Effector memory CD8-positive, alpha-beta T cell (primary cell): ENCODE data around the gene PLA2G4F.

Experiments used
- ATAC-seq: fragments of 150-1000 bp; cut with Tn5 transposase; replicated peaks from 2 replicates; pipeline ENCODE4 v1.10.0; 2021; ENCODE audit warnings: mild to moderate bottlenecking, moderate library complexity
- DNase-seq, 3 experiments: peaks; one replicate each; pipeline ENCODE4 v3.0.0; 2021
- H3K27ac Mint-ChIP-seq, 2 donors: one replicate each; pipeline ENCODE4 v1.8.0; 2022; ENCODE audit warnings: mild to moderate bottlenecking in 2 of 2, mixed read lengths in 2 of 2, moderate library complexity in 2 of 2
- H3K27me3 Mint-ChIP-seq, 2 donors: one replicate each; pipeline ENCODE4 v1.8.0; 2022; ENCODE audit warnings: mixed read lengths in 2 of 2
- H3K36me3 Mint-ChIP-seq: one replicate; pipeline ENCODE4 v1.8.0; 2022; ENCODE audit warnings: mild to moderate bottlenecking, moderate library complexity, mixed read lengths; ENCODE audit not compliant: insufficient read depth
- H3K4me1 Mint-ChIP-seq, 2 donors: one replicate each; pipeline ENCODE4 v1.8.0; 2022; ENCODE audit warnings: low read depth in 2 of 2, mixed read lengths in 2 of 2
- H3K4me3 Mint-ChIP-seq, 2 donors: one replicate each; pipeline ENCODE4 v1.8.0; 2022; ENCODE audit warnings: mild to moderate bottlenecking in 2 of 2, mixed read lengths in 2 of 2, moderate library complexity in 2 of 2
- H3K9me3 Mint-ChIP-seq, 2 donors: one replicate each; pipeline ENCODE4 v1.8.0; 2022; ENCODE audit warnings: mixed read lengths in 2 of 2

Gene PLA2G4F

DNA sequence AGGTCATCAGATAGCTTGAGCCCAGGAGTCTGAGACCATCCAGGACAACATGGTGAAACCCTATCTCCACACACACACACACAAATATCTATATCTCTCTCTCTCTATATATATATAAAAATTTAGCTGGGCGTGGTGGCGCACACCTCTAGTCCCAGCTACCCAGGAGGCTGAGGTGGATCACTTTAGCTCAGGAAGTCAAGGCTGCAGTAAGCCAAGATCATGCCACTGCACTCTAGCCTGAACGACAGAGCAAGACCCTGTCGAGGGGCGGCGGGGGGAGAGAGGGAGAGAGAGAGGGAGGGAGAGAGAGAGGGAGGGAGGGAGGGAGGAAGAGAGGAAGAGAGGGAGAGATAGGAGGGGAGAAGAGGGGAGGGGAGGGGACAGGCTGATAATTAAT lies 28.0 kb downstream of the PLA2G4F start:
- H3K4me1 Mint-ChIP-seq: peaks cover 0 to 2% of the 10 kb centered on the region in 2 donors
- H3K9me3 Mint-ChIP-seq: peaks cover 0 to 2% of the 10 kb centered on the region in 2 donors
- peaks cover 49 to 63% of the 10 kb centered on the region in 2 donors for H3K27me3 Mint-ChIP-seq
- ATAC-seq (no peak), DNase-seq (no peak)
- no peak overlapping the region for H3K4me3 Mint-ChIP-seq
- H3K27ac Mint-ChIP-seq: no peak overlapping the region
- no peaks in the 10 kb centered on the region for H3K36me3 Mint-ChIP-seq

DNA sequence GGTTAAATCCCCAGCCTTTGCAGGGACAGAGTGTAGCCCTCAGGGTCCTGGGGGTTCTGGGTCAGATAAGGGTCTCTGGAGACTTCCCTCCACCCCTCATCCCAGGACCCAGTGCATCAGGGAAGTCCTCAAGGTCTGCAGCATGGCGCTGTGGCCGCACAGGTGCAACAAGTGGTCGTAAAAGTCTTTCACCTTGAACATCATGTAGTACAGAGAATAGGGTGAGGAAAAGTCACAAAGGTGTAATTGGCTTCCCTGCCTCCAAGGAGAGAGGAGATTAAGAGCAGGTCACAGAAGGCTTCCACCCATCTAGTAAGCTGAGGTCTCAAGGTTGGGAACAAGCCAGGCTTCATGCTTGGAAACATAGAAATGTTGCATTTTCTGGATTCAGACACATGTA lies 32.9 kb downstream of the PLA2G4F start:
- H3K4me3 Mint-ChIP-seq: no peak overlapping the region
- H3K27ac Mint-ChIP-seq: no peak overlapping the region
- peaks cover 0 to 2% of the 10 kb centered on the region in 2 donors for H3K4me1 Mint-ChIP-seq
- H3K27me3 Mint-ChIP-seq: peaks cover 26 to 39% of the 10 kb centered on the region in 2 donors
- H3K36me3 Mint-ChIP-seq: no peaks in the 10 kb centered on the region
- ATAC-seq (no peak), DNase-seq (no peak)
- H3K9me3 Mint-ChIP-seq: peaks cover 0 to 2% of the 10 kb centered on the region in 2 donors

DNA sequence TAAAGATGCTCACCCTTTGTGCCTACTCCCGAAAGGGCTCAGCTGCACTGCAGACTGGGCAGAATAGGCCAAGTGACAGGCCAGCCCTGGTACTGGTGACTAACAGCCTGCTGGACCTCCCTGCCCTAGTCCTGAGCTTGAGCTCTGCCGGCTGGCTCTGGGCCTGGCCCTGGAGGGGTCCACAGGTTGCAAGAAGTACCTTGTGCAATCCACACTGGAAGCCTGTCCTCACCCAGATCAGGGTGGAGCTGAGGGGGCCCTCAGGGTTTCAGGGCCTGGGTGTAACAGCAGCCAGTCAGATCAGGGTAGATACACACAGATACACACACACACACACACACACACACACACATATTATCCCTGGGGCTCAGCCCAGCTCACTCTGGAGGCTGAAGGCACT lies 34.8 kb downstream of the PLA2G4F start:
- Mint-ChIP-seq H3K4me3 (no peak overlapping the region), H3K36me3 (no peaks in the 10 kb centered on the region), H3K27ac (no peak overlapping the region), H3K4me1 (peaks cover 0 to 2% of the 10 kb centered on the region in 2 donors), H3K27me3 (peaks cover 13 to 25% of the 10 kb centered on the region in 2 donors), H3K9me3 (no peaks in the 10 kb centered on the region)
- ATAC-seq (no peak), DNase-seq (no peak)

DNA sequence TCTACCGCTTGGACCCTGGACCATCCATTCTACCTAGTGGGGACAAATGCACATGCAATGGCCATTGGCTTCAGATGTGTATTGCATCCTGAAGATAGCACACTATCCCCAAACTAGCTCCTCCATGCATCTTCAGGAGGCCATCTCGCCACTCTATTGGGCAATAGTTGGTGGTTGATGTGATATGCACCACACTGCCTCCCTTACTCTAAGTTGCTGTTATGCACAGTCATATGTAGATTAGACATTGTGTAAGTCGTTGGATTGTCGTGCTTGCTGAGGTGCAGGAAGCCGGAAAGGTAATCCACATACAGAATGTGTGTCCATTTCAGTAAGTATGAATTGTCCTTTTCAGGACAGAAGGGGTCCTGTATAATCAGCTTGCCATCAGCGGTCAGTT lies 35.4 kb downstream of the PLA2G4F start:
- Mint-ChIP-seq H3K36me3 (no peaks in the 10 kb centered on the region), H3K27ac (no peak overlapping the region), H3K4me1 (peaks cover 0 to 2% of the 10 kb centered on the region in 2 donors), H3K27me3 (peaks cover 13 to 25% of the 10 kb centered on the region in 2 donors), H3K9me3 (no peaks in the 10 kb centered on the region), H3K4me3 (no peak overlapping the region)
- no peak for ATAC-seq
- no peak for DNase-seq

DNA sequence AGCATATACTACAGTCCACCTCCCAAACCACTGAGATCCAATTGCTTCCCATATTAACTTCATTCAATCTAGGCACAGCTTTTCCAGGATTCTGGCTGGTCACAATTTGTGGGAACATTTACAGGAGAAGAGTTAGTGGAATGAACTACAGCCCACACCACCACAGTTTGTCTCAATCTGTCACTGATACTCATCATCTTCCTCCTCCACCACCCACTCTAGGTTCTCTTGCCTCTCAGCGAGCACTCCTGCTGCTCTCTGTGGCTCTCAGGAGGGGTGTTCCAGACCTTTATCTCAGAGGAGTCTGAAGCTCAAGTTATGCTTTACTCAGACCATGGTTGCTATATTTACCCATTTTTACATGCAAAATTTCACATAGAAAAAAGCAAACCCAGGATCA lies 36.2 kb downstream of the PLA2G4F start:
- DNase-seq (no peak), ATAC-seq (no peak)
- Mint-ChIP-seq H3K9me3 (no peaks in the 10 kb centered on the region), H3K36me3 (no peaks in the 10 kb centered on the region), H3K27ac (no peak overlapping the region), H3K4me3 (no peak overlapping the region), H3K27me3 (peaks cover 8 to 25% of the 10 kb centered on the region in 2 donors), H3K4me1 (peaks cover 0 to 2% of the 10 kb centered on the region in 2 donors)

DNA sequence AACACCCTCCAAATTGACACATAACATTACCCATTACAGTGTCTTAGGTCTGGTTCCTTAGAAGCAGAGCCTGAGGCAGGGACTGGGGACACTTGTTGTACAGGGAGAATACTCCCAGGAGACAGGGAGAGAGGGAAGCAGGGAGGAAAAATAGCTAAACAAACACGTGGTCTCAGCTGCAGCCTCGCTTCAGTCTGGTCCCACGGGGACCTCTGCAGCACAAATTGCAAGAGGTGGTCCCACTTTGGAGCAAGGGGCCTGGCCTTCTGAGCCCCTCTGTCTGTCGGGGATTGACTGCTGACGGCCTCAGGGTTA lies 37.0 kb downstream of the PLA2G4F start:
- H3K27me3 Mint-ChIP-seq: peaks cover 6 to 25% of the 10 kb centered on the region in 2 donors
- no peaks in the 10 kb centered on the region for H3K9me3 Mint-ChIP-seq
- no peak overlapping the region for H3K4me3 Mint-ChIP-seq
- H3K27ac Mint-ChIP-seq: no peak overlapping the region
- H3K36me3 Mint-ChIP-seq: no peaks in the 10 kb centered on the region
- no peak for ATAC-seq
- no peak for DNase-seq
- peaks cover 0 to 2% of the 10 kb centered on the region in 2 donors for H3K4me1 Mint-ChIP-seq

DNA sequence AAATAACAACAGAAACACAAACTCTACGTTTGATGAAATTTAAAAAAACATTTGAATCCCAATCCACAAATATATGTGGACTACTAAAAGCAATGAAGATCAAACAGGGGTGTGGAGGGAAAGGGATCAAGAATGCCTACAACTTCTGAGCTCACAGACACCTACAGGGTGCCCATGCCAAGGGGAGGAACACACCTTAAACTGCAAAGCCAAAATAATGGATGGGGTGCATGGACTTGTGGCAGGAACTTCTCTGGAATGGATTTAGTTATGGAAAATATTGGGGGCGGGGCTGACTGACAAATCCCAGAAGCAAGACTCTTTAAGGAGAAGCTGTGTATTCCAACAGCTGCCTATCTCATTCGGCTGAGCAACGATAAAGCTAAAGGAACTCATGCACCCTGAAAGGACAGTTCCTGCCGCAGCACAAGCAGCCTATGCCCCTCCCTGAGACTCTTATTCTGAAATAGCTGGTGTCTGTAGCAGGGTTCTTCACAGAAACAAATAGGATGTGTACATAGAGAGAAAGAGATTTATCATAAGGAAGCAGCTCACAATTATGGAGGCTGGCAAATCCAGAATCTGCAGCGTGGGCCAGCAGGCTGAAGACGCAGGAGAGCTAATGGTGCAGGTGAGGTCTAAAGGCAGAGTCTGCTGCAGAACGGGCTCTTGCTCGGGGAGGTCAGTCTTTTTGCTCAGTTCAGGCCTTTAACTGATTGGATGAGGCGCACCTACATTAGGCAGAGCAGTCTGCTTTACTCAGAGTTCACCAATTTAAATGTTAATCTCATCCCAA lies 37.6 kb downstream of the PLA2G4F start:
- ATAC-seq (no peak), DNase-seq (no peak)
- Mint-ChIP-seq H3K27ac (no peak overlapping the region), H3K4me1 (peaks cover 0 to 2% of the 10 kb centered on the region in 2 donors), H3K36me3 (no peaks in the 10 kb centered on the region), H3K27me3 (peaks cover 6 to 25% of the 10 kb centered on the region in 2 donors), H3K9me3 (no peaks in the 10 kb centered on the region), H3K4me3 (no peak overlapping the region)

DNA sequence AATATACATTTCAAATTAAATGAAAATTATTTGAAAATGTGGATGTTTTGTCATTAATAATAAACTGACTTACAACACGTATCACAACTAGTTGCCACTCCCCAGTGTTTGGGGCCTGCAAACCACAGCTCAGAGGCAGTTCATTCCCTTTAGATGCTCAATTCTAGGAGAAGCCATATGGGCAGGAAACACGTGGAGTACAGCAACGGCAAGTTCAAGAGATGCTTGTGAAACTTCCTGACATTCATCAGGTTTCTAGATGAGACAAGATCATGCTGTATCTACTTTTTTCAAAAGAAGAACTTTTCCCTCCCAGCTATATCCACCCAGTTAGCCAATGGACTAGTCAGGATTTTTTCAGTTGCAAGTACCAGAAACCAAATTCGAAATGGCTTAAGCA lies 44.5 kb downstream of the PLA2G4F start:
- DNase-seq: no peak

DNA sequence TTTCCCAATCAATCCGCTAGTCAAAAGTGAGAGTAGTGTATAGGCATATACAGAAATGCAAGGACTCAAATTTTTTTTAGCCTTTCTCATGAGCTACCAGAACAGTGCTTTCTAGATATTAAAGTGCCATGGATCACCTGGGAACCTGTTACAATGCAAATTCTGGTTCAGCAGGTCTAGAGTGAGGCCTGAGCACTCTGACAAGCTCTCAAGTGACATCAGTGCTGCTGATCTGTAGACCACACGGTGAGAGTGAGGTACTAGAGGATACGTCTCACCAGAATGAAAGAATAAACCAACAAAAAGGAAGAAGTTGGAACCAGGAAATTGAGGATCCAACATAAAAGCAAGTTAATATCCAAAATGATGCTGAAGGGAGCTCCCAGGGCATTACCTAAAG lies 46.1 kb downstream of the PLA2G4F start:
- DNase-seq (no peak), ATAC-seq (no peak)
- H3K9me3 Mint-ChIP-seq: no peaks in the 10 kb centered on the region
- H3K36me3 Mint-ChIP-seq: no peaks in the 10 kb centered on the region
- no peak overlapping the region for H3K27ac Mint-ChIP-seq
- no peak overlapping the region for H3K4me3 Mint-ChIP-seq
- peaks cover 0 to 3% of the 10 kb centered on the region in 2 donors for H3K4me1 Mint-ChIP-seq
- H3K27me3 Mint-ChIP-seq: peaks cover 50 to 62% of the 10 kb centered on the region in 2 donors

More for the DNA sequence above, 44.5 kb downstream of the PLA2G4F start:
- Mint-ChIP-seq H3K4me1 (peaks cover 0 to 3% of the 10 kb centered on the region in 2 donors), H3K27me3 (peaks cover 45 to 49% of the 10 kb centered on the region in 2 donors), H3K9me3 (no peaks in the 10 kb centered on the region), H3K4me3 (no peak overlapping the region), H3K27ac (no peak overlapping the region), H3K36me3 (no peaks in the 10 kb centered on the region)
- no peak for ATAC-seq

DNA sequence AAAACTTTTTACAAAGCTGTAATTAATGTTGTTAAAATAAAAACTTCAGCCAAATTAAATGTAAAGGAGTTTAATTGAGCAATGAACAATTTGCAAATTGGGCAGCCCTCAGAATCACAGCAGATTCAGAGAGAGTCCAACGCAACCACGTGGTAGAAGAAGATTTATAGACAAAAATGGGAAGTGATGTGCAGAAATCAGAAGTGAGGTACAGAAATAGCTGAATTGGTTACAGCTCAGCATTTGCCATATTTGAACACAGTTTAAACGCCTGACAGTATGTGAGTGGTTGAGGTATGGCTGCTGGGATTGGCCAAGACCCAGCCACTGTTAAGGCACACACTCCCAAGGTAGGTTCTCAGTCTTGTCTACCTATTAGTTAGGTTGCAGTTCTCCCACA lies 47.6 kb downstream of the PLA2G4F start:
- H3K27me3 Mint-ChIP-seq: peaks cover 50 to 73% of the 10 kb centered on the region in 2 donors
- H3K27ac Mint-ChIP-seq: no peak overlapping the region
- H3K4me1 Mint-ChIP-seq: peaks cover 0 to 3% of the 10 kb centered on the region in 2 donors
- H3K36me3 Mint-ChIP-seq: no peaks in the 10 kb centered on the region
- H3K4me3 Mint-ChIP-seq: no peak overlapping the region
- DNase-seq: no peak
- no peaks in the 10 kb centered on the region for H3K9me3 Mint-ChIP-seq
- no peak for ATAC-seq

DNA sequence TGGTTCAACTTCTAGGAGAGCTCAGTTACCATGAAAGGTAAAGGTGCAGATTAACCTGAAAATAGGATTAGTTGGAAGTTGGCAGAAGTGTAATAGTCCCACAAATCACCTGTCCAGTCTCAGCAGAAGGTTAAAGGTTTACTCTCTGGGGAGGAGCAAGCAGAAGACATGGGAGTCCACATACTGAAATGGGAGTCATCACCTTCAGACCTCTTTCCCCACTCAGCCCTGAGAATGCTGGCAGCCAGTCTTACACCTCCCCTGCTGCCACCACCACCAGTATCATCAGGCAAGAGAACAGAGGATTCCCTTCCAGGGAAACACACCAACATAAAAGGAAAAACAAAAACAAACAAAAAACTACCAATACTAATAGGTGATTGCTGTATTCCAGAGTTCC lies 48.2 kb downstream of the PLA2G4F start:
- ATAC-seq (no peak), DNase-seq (no peak)
- no peak overlapping the region for H3K4me3 Mint-ChIP-seq
- peaks cover 0 to 3% of the 10 kb centered on the region in 2 donors for H3K4me1 Mint-ChIP-seq
- no peak overlapping the region for H3K27ac Mint-ChIP-seq
- H3K9me3 Mint-ChIP-seq: no peaks in the 10 kb centered on the region
- H3K27me3 Mint-ChIP-seq: peaks cover 50 to 73% of the 10 kb centered on the region in 2 donors
- H3K36me3 Mint-ChIP-seq: no peaks in the 10 kb centered on the region

DNA sequence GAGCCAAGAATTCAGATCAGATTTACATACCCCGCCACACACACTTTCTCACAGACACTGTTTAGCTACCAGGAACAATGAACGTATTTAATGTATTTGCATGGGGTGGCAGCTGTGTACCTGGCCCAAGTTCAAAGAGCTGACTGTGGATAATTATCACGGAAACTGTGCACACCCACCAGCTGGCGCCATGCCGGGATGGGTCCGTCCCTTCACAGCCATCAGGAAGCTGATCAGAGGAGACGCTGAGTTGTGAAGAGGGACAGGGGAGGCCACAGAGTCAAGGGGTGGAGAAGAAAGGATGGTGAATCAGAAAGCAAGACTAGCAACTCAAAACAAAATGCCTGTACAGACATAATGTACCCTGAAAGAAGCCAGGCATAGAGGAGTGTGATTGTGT lies 49.0 kb downstream of the PLA2G4F start:
- no peak for DNase-seq
- H3K4me3 Mint-ChIP-seq: no peak overlapping the region
- no peak for ATAC-seq
- H3K36me3 Mint-ChIP-seq: peaks cover 3% of the 10 kb centered on the region
- H3K9me3 Mint-ChIP-seq: no peaks in the 10 kb centered on the region
- H3K27ac Mint-ChIP-seq: no peak overlapping the region
- peaks cover 46 to 73% of the 10 kb centered on the region in 2 donors for H3K27me3 Mint-ChIP-seq
- peaks cover 0 to 3% of the 10 kb centered on the region in 2 donors for H3K4me1 Mint-ChIP-seq

DNA sequence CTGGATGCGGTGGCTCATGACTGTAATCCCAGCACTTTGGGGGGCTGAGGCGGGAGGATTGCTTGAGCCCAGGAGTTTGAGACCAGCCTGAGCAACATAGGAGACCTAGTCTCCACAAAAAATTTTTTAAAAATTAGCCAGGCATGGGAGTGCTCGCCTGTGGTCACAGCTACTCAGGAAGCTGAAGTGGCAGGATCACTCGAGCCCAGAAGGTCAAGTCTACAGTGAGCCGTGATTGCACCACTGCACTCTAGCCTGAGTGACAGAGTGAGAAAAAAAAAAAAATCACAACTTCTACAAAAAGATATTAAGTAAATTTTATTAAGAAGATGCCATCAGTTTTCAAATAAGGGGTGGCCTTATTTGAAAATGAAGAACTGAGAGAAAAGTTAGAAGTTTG lies 50.1 kb downstream of the PLA2G4F start:
- Mint-ChIP-seq H3K27me3 (peaks cover 42 to 73% of the 10 kb centered on the region in 2 donors), H3K27ac (no peak overlapping the region), H3K9me3 (no peaks in the 10 kb centered on the region), H3K4me1 (peaks cover 0 to 3% of the 10 kb centered on the region in 2 donors), H3K36me3 (peaks cover 3% of the 10 kb centered on the region), H3K4me3 (no peak overlapping the region)
- ATAC-seq: no peak
- no peak for DNase-seq

DNA sequence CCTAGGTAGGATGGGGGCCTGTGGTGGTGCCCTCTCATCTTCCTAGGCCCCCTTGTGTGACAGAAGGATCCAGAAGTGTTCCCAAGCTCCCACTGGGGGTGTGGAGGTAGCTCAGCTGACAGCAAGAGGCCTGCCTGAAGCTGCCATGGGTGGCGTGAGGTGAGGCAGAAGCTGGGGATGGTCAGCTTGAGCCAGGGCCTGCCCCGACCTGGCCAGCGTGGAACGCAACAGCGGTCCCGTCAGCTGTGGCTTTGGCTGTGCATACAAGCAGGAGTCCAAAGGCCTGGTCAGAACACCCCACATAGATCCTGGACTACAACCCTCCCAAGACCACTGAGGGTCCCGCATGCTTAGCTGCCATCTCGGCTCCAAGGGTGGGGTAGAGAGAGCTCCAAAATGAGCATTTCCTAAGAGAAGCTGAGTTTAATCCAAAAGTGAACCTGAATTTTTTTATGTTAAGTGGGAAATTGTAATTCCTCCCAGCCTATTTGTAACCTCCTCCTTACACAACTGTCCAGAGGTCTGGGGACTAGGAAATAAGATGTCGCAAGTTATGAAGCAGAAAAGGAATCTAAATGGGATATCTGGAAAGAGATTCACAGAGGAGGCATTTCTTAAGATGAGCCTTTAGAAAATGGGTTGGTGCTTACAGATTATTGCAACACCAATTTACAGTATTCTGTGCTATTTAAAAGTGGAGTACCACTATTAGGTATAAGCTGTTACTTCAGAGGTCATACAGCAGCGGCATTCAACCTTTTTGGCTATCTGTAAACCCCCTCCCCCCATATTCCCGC lies 52.1 kb downstream of the PLA2G4F start:
- Mint-ChIP-seq H3K36me3 (peaks cover 3% of the 10 kb centered on the region), H3K27me3 (peaks cover 27 to 67% of the 10 kb centered on the region in 2 donors), H3K4me3 (no peak overlapping the region), H3K27ac (no peak overlapping the region), H3K4me1 (peaks cover 0 to 3% of the 10 kb centered on the region in 2 donors), H3K9me3 (no peaks in the 10 kb centered on the region)
- no peak for DNase-seq
- ATAC-seq: no peak
